Caco-2 (cell line): ENCODE results near the gene FBLN1. TPM values are rescaled to one million over a fixed set of nuclear protein-coding genes. Genes with fewer than 3 reads are reported as not detected.
"Not testable (repeated sequence)": the region's sequence is repeated elsewhere in the genome, so short reads cannot be mapped to it uniquely, and the experiment has no call there.

Source experiments
- BruUV-seq: library from RNA; stranded (reverse); fragments of 400-500 nt; replicated peaks from 2 replicates; lab custom pipeline; 2021; lab: Mats Ljungman, UMichigan
- CTCF ChIA-PET: fragments of 300-600 bp; sonication (Branson Sonifier 250); formaldehyde crosslinking; loops from one replicate; lab custom pipeline; 2022; ENCODE audit warnings: antibody characterized with exemption; lab: Charles Lee
- POLR2A ChIA-PET: fragments of 300-600 bp; sonication (Branson Sonifier 250); formaldehyde crosslinking; loops from one replicate; lab custom pipeline; 2022; ENCODE audit warnings: antibody characterized with exemption; lab: Charles Lee
- DNase-seq, 2 experiments: peaks; one replicate each; pipeline versions ENCODE4 v3.0.0 to v3.0.0-alpha.2; 2020 to 2022
- H3K27me3 ChIP-seq: replicated peaks from 2 replicates; pipeline ENCODE4 v1.6.0; 2011; ENCODE audit warnings: low read length; ENCODE audit not compliant: control insufficient read depth, insufficient read depth
- H3K36me3 ChIP-seq: 2 replicates; pipeline ENCODE4 v1.5.1; 2011; ENCODE audit warnings: low read length; ENCODE audit not compliant: control insufficient read depth, insufficient read depth
- H3K4me1 ChIP-seq: fragments of 250-450 bp; sonication (Bioruptor Pico); 2 replicates; pipeline ENCODE4 v1.5.1; 2020; ENCODE audit warnings: mild to moderate bottlenecking
- H3K4me3 ChIP-seq: 2 replicates; pipeline ENCODE4 v1.5.1; 2011; ENCODE audit warnings: low read depth, mild to moderate bottlenecking, control low read depth, low read length
- H3K9me3 ChIP-seq: fragments of 250-450 bp; sonication (Bioruptor Pico); 2 replicates; pipeline ENCODE4 v1.5.1; 2020; ENCODE audit warnings: mild to moderate bottlenecking, moderate library complexity
- H3K27ac Mint-ChIP-seq: one replicate; pipeline ENCODE4 v1.8.0; 2022; ENCODE audit warnings: mixed read lengths; ENCODE audit not compliant: unreplicated experiment
- H3K27me3 Mint-ChIP-seq: one replicate; pipeline ENCODE4 v1.8.0; 2022; ENCODE audit warnings: mixed read lengths; ENCODE audit not compliant: insufficient read depth, unreplicated experiment
- H3K36me3 Mint-ChIP-seq: one replicate; pipeline ENCODE4 v1.8.0; 2022; ENCODE audit warnings: mild to moderate bottlenecking, mixed read lengths; ENCODE audit not compliant: insufficient read depth, unreplicated experiment
- H3K4me1 Mint-ChIP-seq: one replicate; pipeline ENCODE4 v1.8.0; 2022; ENCODE audit warnings: low read depth, mixed read lengths; ENCODE audit not compliant: unreplicated experiment
- H3K4me3 Mint-ChIP-seq: one replicate; pipeline ENCODE4 v1.8.0; 2022; ENCODE audit warnings: mild to moderate bottlenecking, moderate library complexity, mixed read lengths; ENCODE audit not compliant: unreplicated experiment
- H3K9me3 Mint-ChIP-seq: one replicate; pipeline ENCODE4 v1.8.0; 2022; ENCODE audit warnings: mixed read lengths; ENCODE audit not compliant: unreplicated experiment
- intact Hi-C: fragments of 100-400 bp; cut with micrococcal nuclease; formaldehyde crosslinking; loops from one replicate; pipeline ENCODE4 v1.10.0; 2022; ENCODE audit not compliant: unreplicated experiment
- total RNA-seq: library from RNA; stranded (reverse); gene quantifications from 2 replicates; pipeline ENCODE4 v1.2.3, GENCODE V29; 2022
- TF ChIP-seq, protein P1 (sequence below), 2 experiments: fragments of 200-600 bp in 1 of 2; IDR thresholded peaks; 1 replicate in 1 of 2; 2 replicates in 1 of 2; pipeline versions ENCODE4 v1.5.1 to v1.8.0; 2011 to 2022; ENCODE audit warnings: antibody characterized with exemption in 1 of 2, control low read depth in 1 of 2, inconsistent platforms in 1 of 2, low read depth in 1 of 2, low read length in 1 of 2, mild to moderate bottlenecking in 1 of 2, moderate library complexity in 1 of 2; ENCODE audit not compliant: insufficient read depth in 1 of 2, severe bottlenecking in 1 of 2, unreplicated experiment in 1 of 2

The FBLN1 gene
- total RNA-seq, 1 experiment from 2014 or later, result 519 TPM

DNA sequence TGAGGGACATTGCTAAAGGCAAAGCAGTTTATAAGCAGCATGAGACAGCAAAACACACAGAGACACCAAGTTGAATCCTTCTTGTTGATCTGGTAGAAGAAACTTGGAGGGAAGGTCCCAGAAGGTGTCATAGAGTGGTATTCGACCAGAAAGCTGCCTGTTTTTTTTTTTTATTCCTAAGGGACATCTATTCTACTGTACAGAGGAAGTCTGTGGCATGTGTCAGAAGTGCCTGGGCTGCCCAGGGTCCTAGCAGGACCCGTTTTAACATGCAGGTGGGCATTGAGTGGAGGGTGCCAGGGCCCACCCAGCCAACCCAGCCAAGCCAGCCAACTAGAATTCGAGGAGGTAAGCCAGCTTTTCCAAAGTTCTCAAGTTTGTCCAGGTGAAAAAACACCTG is 100.9 kb downstream of the FBLN1 start:
- H3K27ac Mint-ChIP-seq, result no peak overlapping the region
- peaks cover 27% of the 10 kb centered on the region for H3K4me1 ChIP-seq
- CTCF ChIA-PET, result no interaction called here
- no peaks in the 10 kb centered on the region for H3K9me3 ChIP-seq
- H3K9me3 Mint-ChIP-seq, result no peaks in the 10 kb centered on the region
- no peak overlapping the region for H3K4me3 Mint-ChIP-seq
- intact Hi-C loops, result no loop called here
- H3K27me3 Mint-ChIP-seq, result no peaks in the 10 kb centered on the region
- no peaks in the 10 kb centered on the region for H3K27me3 ChIP-seq
- peaks cover 25% of the 10 kb centered on the region for H3K4me1 Mint-ChIP-seq
- TF ChIP-seq, protein P1, sequence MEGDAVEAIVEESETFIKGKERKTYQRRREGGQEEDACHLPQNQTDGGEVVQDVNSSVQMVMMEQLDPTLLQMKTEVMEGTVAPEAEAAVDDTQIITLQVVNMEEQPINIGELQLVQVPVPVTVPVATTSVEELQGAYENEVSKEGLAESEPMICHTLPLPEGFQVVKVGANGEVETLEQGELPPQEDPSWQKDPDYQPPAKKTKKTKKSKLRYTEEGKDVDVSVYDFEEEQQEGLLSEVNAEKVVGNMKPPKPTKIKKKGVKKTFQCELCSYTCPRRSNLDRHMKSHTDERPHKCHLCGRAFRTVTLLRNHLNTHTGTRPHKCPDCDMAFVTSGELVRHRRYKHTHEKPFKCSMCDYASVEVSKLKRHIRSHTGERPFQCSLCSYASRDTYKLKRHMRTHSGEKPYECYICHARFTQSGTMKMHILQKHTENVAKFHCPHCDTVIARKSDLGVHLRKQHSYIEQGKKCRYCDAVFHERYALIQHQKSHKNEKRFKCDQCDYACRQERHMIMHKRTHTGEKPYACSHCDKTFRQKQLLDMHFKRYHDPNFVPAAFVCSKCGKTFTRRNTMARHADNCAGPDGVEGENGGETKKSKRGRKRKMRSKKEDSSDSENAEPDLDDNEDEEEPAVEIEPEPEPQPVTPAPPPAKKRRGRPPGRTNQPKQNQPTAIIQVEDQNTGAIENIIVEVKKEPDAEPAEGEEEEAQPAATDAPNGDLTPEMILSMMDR (IDR thresholded peaks at IDR 0.05; ENCODE audit: insufficient read depth in 1 of 2, low read depth in 1 of 2, low read length in 1 of 2, severe bottlenecking in 1 of 2, unreplicated experiment in 1 of 2), result no peak
- peaks cover 5% of the 10 kb centered on the region for H3K36me3 Mint-ChIP-seq
- H3K36me3 ChIP-seq, result peaks cover 2% of the 10 kb centered on the region; the same call in 1 of the 2 replicates
- no TSS peak for BruUV-seq
- DNase-seq, result no peak
- no peak overlapping the region for H3K4me3 ChIP-seq
- POLR2A ChIA-PET, result no interaction called here

- H3K4me1 Mint-ChIP-seq, result peaks cover 21% of the 10 kb centered on the region
- H3K36me3 ChIP-seq, H3K27ac Mint-ChIP-seq, H3K4me3 ChIP-seq, H3K4me3 Mint-ChIP-seq, H3K27me3 Mint-ChIP-seq, H3K9me3 ChIP-seq, BruUV-seq, H3K9me3 Mint-ChIP-seq, H3K27me3 ChIP-seq, H3K36me3 Mint-ChIP-seq, CTCF ChIA-PET, POLR2A ChIA-PET, DNase-seq, intact Hi-C loops: not testable (repeated sequence)
- peaks cover 26% of the 10 kb centered on the region for H3K4me1 ChIP-seq
Observed at GRCh38 chr22:45608045-45608444, 105.4 kb downstream of the FBLN1 start.

- Mint-ChIP-seq H3K4me1 (peaks cover 18% of the 10 kb centered on the region), H3K27ac (no peak overlapping the region), H3K4me3 (no peak overlapping the region), H3K36me3 (no peaks in the 10 kb centered on the region), H3K9me3 (no peaks in the 10 kb centered on the region), H3K27me3 (no peaks in the 10 kb centered on the region)
- no peak for DNase-seq
- no peak overlapping the region for H3K4me3 ChIP-seq
- H3K9me3 ChIP-seq, result no peaks in the 10 kb centered on the region
- peaks cover 26% of the 10 kb centered on the region for H3K4me1 ChIP-seq
- H3K36me3 ChIP-seq, result no peaks in the 10 kb centered on the region; the same call in 1 of the 2 replicates
- ChIA-PET POLR2A (no interaction called here), CTCF (no interaction called here)
- no peaks in the 10 kb centered on the region for H3K27me3 ChIP-seq
- no TSS peak for BruUV-seq
- intact Hi-C loops, result no loop called here
- TF ChIP-seq, protein P1 (IDR thresholded peaks at IDR 0.05; ENCODE audit: insufficient read depth in 1 of 2, low read depth in 1 of 2, low read length in 1 of 2, severe bottlenecking in 1 of 2, unreplicated experiment in 1 of 2), result no peak
Observed at GRCh38 chr22:45608763-45609180, 106.1 kb downstream of the FBLN1 start.

DNA sequence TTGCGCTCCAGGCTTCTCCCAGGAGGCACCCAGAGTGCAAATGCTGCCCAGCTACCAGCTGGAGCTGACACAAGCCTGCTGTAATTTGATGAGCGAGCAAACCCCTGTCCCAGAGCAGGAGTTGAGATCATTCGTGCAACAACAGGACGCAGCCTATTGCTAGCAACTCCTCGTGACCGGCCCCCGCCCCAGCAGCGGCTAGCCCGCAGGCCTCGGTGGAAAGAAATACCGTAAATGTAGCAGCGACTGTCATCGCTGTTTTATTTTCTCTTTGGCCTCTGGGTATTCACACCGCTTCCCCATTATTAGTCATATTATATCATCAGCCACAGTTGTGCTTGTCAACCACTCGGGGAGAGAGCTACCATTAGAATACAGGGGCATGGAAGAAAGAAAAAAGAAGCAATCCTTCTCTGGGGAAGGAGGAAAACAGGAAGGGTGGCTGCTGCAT is 109.8 kb downstream of the FBLN1 start:
- H3K36me3 Mint-ChIP-seq, result no peaks in the 10 kb centered on the region
- POLR2A ChIA-PET, result no interaction called here

More for the DNA sequence above, 109.8 kb downstream of the FBLN1 start:
- CTCF ChIA-PET, result no interaction called here
- TF ChIP-seq, protein P1 (IDR thresholded peaks at IDR 0.05; ENCODE audit: insufficient read depth in 1 of 2, low read depth in 1 of 2, low read length in 1 of 2, severe bottlenecking in 1 of 2, unreplicated experiment in 1 of 2), result no peak
- no peak overlapping the region for H3K27ac Mint-ChIP-seq
- H3K4me1 Mint-ChIP-seq, result no peaks in the 10 kb centered on the region
- no TSS peak for BruUV-seq
- intact Hi-C loops, result no loop called here
- no peak for DNase-seq
- H3K9me3 ChIP-seq, result 0 out of 2 replicates have a peak, but pooled peaks cover 6% of the 10 kb centered on the region
- no peaks in the 10 kb centered on the region for H3K27me3 ChIP-seq
- H3K4me1 ChIP-seq, result no peaks in the 10 kb centered on the region
- H3K9me3 Mint-ChIP-seq, result no peaks in the 10 kb centered on the region
- no peaks in the 10 kb centered on the region for H3K27me3 Mint-ChIP-seq
- no peaks in the 10 kb centered on the region for H3K36me3 ChIP-seq
- no peak overlapping the region for H3K4me3 Mint-ChIP-seq
- no peak overlapping the region for H3K4me3 ChIP-seq
